Activated T-cell treated with anti-CD3 and anti-CD28 coated beads for 4 hours (primary cell): Measurements from ENCODE around the gene CLEC18A.
"Not testable (repeated sequence)": the region's sequence is repeated elsewhere in the genome, so short reads cannot be mapped to it uniquely, and the experiment has no call there.

Source experiments
- DNase-seq: peaks from one replicate; pipeline ENCODE4 v3.0.0-alpha.2; 2020

The CLEC18A gene

DNA sequence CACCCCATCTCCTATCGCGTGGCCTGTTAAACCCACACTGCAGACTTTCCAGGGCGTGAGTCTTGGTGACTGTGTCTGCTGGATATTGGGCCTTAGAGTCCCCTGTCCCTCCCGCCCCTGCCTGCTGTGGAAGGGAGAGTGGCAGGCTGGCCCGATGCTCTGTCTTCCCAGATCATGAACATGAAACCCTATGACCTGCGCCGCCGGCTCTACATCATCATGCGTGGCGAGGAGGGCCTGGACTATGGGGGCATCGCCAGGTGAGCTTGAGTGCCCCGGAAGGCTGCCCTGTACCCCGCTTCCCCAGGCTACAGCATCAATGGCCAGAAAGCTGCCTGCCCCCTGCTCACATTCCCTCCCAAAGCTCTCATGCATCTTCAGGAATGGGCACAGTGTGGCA lies 19.5 kb upstream of the CLEC18A start:
- no peak for DNase-seq

- DNase-seq, result no peak
These were observed 18.9 kb upstream of the CLEC18A start for GRCh38 chr16:69932228-69932627.

DNA sequence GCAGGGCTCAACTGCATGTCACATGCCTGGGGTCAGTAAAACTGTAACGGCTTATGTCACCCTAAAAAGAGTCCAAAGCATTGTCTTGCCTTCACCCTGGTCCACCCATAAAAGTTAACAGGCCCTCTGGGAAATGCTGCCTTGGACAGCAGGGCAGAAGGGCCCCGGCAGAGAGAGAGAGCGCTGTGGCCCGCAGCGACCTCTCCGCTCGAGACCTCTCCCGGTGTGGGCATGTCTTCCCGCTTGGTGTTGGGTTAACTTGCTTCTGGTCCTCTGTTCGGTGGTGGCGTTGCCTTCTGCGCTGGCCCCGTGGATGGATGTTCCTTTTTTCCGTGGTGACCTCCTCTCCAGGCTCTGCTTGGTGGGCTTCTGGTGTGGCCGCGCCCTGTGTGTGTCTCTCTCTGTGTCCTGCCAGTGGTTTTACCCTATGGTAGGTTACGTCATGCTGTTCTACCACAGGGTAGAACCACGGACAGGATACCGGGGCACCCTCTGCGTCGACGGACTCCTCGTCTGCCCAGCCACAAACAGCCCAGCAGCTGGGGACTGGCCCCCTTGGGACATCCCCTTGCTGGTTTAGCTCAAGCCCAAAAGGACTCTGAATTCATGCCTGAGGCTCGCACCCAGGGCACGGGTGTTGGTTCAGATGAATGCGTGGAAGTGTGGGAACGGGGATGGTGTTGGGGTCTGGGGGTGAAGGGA lies 18.3 kb upstream of the CLEC18A start:
- DNase-seq, result no peak

DNA sequence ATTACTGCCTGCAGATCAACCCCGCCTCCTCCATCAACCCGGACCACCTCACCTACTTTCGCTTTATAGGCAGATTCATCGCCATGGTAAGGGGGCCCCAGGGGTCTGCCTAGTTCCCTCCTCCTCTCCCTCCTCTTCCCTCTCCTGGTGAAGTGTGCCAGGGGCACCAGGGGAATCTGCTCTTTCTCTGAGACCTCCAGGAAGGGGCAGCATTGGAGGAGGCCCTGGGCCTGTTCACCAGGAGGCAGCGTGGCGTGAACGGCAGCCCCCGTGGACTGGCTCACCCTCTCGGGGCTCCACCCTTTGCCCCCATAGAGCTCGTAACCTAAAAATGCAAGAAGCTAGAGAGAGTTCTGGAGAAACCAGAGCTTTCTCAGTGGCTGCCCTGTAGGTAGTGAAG lies 17.1 kb upstream of the CLEC18A start:
- DNase-seq, result no peak

- DNase-seq, result no peak
These were observed 16.4 kb upstream of the CLEC18A start for GRCh38 chr16:69934751-69935150.

DNA sequence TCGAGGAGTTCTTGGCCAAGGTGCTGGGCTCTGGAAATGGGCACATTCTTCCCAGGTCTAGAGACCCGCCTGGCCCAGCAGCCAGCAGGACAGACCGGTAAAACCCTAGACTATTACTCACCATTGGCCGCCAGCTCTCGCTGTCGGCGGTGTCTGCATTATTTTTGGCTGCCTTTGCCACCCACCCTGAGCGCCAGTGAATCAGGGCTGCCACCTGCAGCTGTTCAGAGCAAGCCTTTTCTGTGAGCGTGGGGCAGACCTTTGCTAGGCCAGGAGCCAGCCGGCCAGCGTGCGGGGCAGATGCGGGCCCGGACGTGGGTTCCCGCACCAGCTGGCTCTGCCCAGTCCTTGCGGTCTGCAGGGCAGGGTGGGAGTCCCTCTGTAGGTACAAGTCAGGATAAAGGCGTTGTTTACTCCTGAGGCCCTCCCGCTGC lies 15.8 kb upstream of the CLEC18A start:
- DNase-seq, result no peak

DNA sequence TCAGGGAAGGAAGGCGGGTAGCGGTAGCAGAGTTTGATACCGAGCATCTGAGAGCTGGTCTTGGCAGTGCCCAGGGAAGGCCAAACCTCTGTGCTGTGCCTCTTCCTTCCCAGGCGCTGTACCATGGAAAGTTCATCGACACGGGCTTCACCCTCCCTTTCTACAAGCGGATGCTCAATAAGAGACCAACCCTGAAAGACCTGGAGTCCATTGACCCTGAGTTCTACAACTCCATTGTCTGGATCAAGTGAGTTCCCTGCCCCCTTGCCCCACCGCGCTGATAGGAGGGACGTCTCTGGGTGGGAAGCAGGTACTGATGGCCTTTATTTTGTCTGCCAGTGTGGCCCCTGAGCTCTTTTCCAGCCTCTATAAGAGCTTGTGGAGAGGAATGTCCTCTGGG lies 15.4 kb upstream of the CLEC18A start:
- no peak for DNase-seq

- DNase-seq, result no peak
These were observed 14.9 kb upstream of the CLEC18A start for GRCh38 chr16:69936252-69936651.

DNA sequence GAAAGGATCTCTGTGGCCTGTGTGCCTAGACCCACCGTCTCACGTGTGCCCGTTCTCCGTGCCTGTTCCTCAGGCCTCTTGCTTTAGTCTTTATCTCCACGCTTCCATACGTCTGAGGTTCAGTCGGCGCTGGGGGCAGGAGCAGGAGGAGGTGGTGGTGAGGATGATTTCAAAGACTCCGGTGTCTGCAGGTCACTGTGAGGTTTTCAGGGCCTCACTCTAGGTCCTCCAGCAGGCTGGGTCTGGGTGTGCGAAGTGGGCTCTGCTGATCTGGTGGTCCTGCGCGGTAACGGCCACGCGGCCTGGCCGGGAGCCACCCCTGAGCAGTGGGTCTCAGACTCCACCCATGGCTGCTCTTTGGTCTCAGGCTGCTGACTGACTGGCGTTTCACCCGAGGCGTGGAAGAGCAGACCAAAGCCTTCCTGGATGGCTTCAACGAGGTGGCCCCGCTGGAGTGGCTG lies 14.4 kb upstream of the CLEC18A start:
- DNase-seq, result no peak

GRCh38 chr16:69937465-69937951 lies 13.6 kb upstream of the CLEC18A start:
- no peak for DNase-seq

- no peak for DNase-seq
These were observed 11.9 kb upstream of the CLEC18A start for GRCh38 chr16:69938981-69939820.

DNA sequence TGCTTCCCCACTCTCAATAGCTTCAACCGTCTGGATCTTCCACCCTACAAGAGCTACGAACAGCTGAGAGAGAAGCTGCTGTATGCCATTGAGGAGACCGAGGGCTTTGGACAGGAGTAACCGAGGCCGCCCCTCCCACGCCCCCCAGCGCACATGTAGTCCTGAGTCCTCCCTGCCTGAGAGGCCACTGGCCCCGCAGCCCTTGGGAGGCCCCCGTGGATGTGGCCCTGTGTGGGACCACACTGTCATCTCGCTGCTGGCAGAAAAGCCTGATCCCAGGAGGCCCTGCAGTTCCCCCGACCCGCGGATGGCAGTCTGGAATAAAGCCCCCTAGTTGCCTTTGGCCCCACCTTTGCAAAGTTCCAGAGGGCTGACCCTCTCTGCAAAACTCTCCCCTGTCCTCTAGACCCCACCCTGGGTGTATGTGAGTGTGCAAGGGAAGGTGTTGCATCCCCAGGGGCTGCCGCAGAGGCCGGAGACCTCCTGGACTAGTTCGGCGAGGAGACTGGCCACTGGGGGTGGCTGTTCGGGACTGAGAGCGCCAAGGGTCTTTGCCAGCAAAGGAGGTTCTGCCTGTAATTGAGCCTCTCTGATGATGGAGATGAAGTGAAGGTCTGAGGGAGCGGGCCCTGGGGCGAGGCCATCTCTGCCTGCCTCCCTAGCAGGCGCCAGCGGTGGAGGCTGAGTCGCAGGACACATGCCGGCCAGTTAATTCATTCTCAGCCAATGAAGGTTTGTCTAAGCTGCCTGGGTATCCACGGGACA lies 11.1 kb upstream of the CLEC18A start:
- DNase-seq, result no peak

- no peak for DNase-seq
These were observed 10.5 kb upstream of the CLEC18A start for GRCh38 chr16:69940676-69941075.

GRCh38 chr16:69941251-69942098 lies 9.7 kb upstream of the CLEC18A start:
- DNase-seq, result no peak

DNA sequence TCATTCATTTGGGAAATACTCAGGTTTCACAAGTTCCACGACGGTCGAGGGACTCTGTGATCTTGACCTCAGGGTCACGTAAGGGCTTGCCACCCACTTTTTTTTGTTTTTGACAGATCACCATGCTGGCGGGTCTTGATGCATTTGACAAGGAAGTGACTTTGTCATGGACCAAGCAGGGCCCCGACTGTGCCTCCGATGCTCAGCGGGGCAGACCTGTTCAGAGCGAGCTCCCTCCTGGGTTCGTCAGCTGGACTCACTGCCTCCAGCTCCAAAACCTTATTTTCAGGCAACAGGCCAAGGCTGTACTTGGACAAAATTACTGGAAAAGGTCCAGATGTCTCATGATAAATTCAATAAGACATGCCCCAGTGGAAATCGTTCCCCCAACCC lies 9.0 kb upstream of the CLEC18A start:
- DNase-seq, result no peak

- no peak for DNase-seq
These were observed 8.4 kb upstream of the CLEC18A start for GRCh38 chr16:69942627-69943170.

GRCh38 chr16:69943241-69944036 lies 7.7 kb upstream of the CLEC18A start:
- DNase-seq, result not testable (repeated sequence)

- DNase-seq, result not testable (repeated sequence)
These were observed 723 bp upstream of the CLEC18A start for GRCh38 chr16:69950411-69950810.

- DNase-seq, result not testable (repeated sequence)
These were observed 518 bp downstream of the CLEC18A start for GRCh38 chr16:69951672-69952031.

GRCh38 chr16:69952116-69952515 lies 982 bp downstream of the CLEC18A start:
- not testable (repeated sequence) for DNase-seq
